CD4-positive, alpha-beta T cell treated with Interleukin-17A for 4 hours (primary cell): ENCODE measurements around the gene AIFM3.

Experiments used
- DNase-seq: peaks from one replicate; pipeline ENCODE4 v3.0.0-alpha.2; 2020; ENCODE audit warnings: mixed read lengths

Gene AIFM3

GRCh38 chr22:21030032-21030431, 63.0 kb downstream of the AIFM3 start:
- no peak for DNase-seq
